PC-3 (cell line): ENCODE measurements around the gene SLC12A2. TPM values are rescaled to one million over a fixed set of nuclear protein-coding genes. Genes with fewer than 3 reads are reported as not detected.

Experiments
- ATAC-seq: fragments of 200-7000 bp; cut with Tn5 transposase; 2 replicates; pipeline ENCODE4 v1.9.1; 2020; ENCODE audit warnings: mild to moderate bottlenecking, moderate library complexity
- BruUV-seq: library from RNA; stranded (reverse); fragments of 400-500 nt; replicated peaks from 2 replicates; lab custom pipeline; 2021; lab: Mats Ljungman, UMichigan
- CTCF ChIA-PET: fragments of 300-600 bp; sonication (Branson Sonifier 250); formaldehyde crosslinking; loops from one replicate; lab custom pipeline; 2022; ENCODE audit warnings: antibody characterized with exemption; lab: Charles Lee
- POLR2A ChIA-PET: fragments of 300-600 bp; sonication (Branson Sonifier 250); formaldehyde crosslinking; loops from one replicate; lab custom pipeline; 2022; ENCODE audit warnings: antibody characterized with exemption; ENCODE audit not compliant: unreplicated experiment; lab: Charles Lee
- DNase-seq: peaks from one replicate; pipeline ENCODE4 v3.0.0-alpha.2; 2015
- H2AFZ ChIP-seq: fragments of 300-600 bp; sonication (generic); 2 replicates; pipeline ENCODE4 v1.6.0; 2016; ENCODE audit warnings: antibody characterized with exemption, low read length
- H3F3A ChIP-seq: fragments of 300-600 bp; sonication (generic); one replicate; pipeline ENCODE4 v1.6.0; 2017; ENCODE audit warnings: antibody characterized with exemption, low read length, control low read depth, mild to moderate bottlenecking; ENCODE audit not compliant: unreplicated experiment
- H3K27ac ChIP-seq: fragments of 300-600 bp; sonication (generic); 2 replicates; pipeline ENCODE4 v1.5.1; 2016; ENCODE audit warnings: mild to moderate bottlenecking, low read length
- H3K27me3 ChIP-seq: fragments of 300-600 bp; sonication (generic); 2 replicates; pipeline ENCODE4 v1.6.1; 2016; ENCODE audit warnings: low read length, mixed read lengths
- H3K36me3 ChIP-seq: fragments of 300-600 bp; sonication (generic); 2 replicates; pipeline ENCODE4 v1.6.1; 2016; ENCODE audit warnings: low read depth, mixed run types, low read length, mixed read lengths
- H3K4me1 ChIP-seq: fragments of 300-600 bp; sonication (generic); 2 replicates; pipeline ENCODE4 v1.5.1; 2016; ENCODE audit warnings: low read length; ENCODE audit not compliant: insufficient read depth
- H3K4me2 ChIP-seq: fragments of 300-600 bp; sonication (generic); 2 replicates; pipeline ENCODE4 v1.6.0; 2016; ENCODE audit warnings: low read length
- H3K4me3 ChIP-seq: fragments of 300-600 bp; sonication (generic); 2 replicates; pipeline ENCODE4 v1.5.1; 2016; ENCODE audit warnings: mild to moderate bottlenecking, low read length, mixed read lengths
- H3K79me2 ChIP-seq: fragments of 300-600 bp; sonication (generic); 2 replicates; pipeline ENCODE4 v1.6.1; 2017; ENCODE audit warnings: low read length, mixed read lengths
- H3K9ac ChIP-seq: fragments of 300-600 bp; sonication (generic); 2 replicates; pipeline ENCODE4 v1.6.0; 2016; ENCODE audit warnings: mild to moderate bottlenecking, low read length
- H3K9me2 ChIP-seq: fragments of 300-600 bp; sonication (generic); replicated peaks from 2 replicates; pipeline ENCODE4 v1.6.1; 2016; ENCODE audit warnings: mixed run types, low read length, mixed read lengths
- H3K9me3 ChIP-seq: fragments of 300-600 bp; sonication (generic); 2 replicates; pipeline ENCODE4 v1.6.1; 2016; ENCODE audit warnings: low read length, mixed read lengths
- H4K20me1 ChIP-seq: fragments of 300-600 bp; sonication (generic); 2 replicates; pipeline ENCODE4 v1.6.1; 2016; ENCODE audit warnings: low read length, mixed read lengths
- CTCF ChIP-seq: fragments of 300-600 bp; sonication (generic); conservative IDR thresholded peaks from 2 replicates; pipeline ENCODE4 v1.5.1; 2017; ENCODE audit warnings: antibody characterized with exemption, low read depth, mild to moderate bottlenecking, low read length
- EZH2 ChIP-seq: fragments of 300-600 bp; sonication (generic); IDR thresholded peaks from one replicate; pipeline ENCODE4 v1.6.1; 2017; ENCODE audit warnings: antibody characterized with exemption, mild to moderate bottlenecking, low read length; ENCODE audit not compliant: unreplicated experiment
- EZH2phosphoT487 ChIP-seq: fragments of 300-600 bp; sonication (generic); IDR thresholded peaks from 2 replicates; pipeline ENCODE4 v1.6.1; 2018; ENCODE audit warnings: mild to moderate bottlenecking, antibody characterized with exemption, low read length, borderline replicate concordance
- intact Hi-C: fragments of 100-400 bp; cut with micrococcal nuclease; formaldehyde crosslinking; loops from 2 replicates; pipeline ENCODE4 v1.9.0; 2023
- total RNA-seq: library from RNA; depleted of rRNA; stranded (reverse); fragments of >200 nt; gene quantifications from 2 replicates; pipeline ENCODE4 v1.2.3, GENCODE V29; 2014

The SLC12A2 gene
- total RNA-seq, 1 experiment from 2014 or later, result 33.9 TPM

DNA sequence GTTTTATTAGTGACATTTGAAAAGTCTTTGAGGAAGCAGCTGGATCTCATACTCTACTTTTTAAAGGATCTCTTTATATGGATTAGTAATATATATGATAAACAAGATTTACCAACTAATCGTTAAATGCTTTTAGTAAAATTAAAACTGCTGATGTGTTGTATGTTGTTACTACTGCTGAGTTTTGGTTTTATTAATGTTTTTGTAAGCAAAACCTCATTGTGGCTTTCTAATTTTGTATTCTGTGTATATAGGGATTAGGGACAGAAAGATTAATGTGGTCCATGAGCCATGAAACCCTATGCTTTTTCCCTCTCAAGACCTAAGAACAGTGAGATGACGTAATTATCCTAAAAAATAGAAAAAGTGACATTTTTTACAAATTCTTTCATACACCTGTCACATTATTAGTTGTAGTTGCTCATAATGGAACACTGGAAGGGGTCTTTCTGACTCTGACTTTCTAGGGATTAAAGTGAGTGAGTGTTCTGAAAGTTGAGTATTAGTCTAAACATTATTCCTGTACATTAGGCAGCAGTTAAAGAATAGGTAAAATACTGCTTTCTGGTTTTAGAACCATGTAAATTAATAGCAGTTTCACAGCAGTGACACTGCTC is 85.9 kb downstream of the SLC12A2 start:
- intact Hi-C loops, result loop anchor here (10.0 kb wide), 1 partner anchor 45 kb away; no protein-coding TSS in a partner anchor
- no peak for ATAC-seq
- H3F3A ChIP-seq, result no peaks in the 10 kb centered on the region
- DNase-seq, result no peak
- no peak overlapping the region for H3K9ac ChIP-seq
- TF ChIP-seq EZH2phosphoT487, result no peak
- TF ChIP-seq CTCF, result no peak
- no peak for TF ChIP-seq EZH2
- H3K9me3 ChIP-seq, result no peaks in the 10 kb centered on the region
- H2AFZ ChIP-seq, result no peak overlapping the region
- peaks cover 2% of the 10 kb centered on the region; the same call in 1 of the 2 replicates for H3K4me1 ChIP-seq
- H4K20me1 ChIP-seq, result no peaks in the 10 kb centered on the region
- H3K27me3 ChIP-seq, result no peaks in the 10 kb centered on the region
- no peaks in the 10 kb centered on the region for H3K36me3 ChIP-seq
- CTCF ChIA-PET, result no interaction called here
- no peak overlapping the region for H3K4me2 ChIP-seq
- H3K27ac ChIP-seq, result no peak overlapping the region
- H3K4me3 ChIP-seq, result no peak overlapping the region
- no TSS peak for BruUV-seq
- H3K79me2 ChIP-seq, result no peaks in the 10 kb centered on the region
- H3K9me2 ChIP-seq, result no peaks in the 10 kb centered on the region
- POLR2A ChIA-PET, result interaction anchor here (0.7 kb wide), 2 partner anchors 228 to 349 kb away, joined by 3 read pairs; no protein-coding TSS in a partner anchor

DNA sequence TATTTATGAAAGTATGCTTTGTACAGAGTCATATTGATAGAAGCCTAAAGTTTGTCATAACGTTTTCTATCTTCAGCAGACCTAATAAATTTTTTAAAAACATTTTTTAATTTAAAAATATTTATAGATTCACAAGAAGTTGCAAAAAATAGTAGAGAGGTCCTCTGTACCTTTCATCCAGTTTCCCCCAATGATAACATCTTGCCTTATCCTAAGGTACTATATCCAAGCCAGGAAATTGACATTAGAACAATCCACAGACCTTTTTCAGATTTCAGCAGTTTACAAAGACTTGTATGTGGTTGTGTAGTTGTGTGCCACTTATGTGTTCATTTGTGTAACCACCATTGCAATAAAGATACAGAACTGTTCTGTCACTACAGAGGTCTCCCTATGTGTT is 88.5 kb downstream of the SLC12A2 start:
- Histone ChIP-seq H3K79me2 (no peaks in the 10 kb centered on the region), H3K4me3 (no peak overlapping the region), H3F3A (no peaks in the 10 kb centered on the region), H3K4me1 (no peaks in the 10 kb centered on the region), H3K9me3 (no peaks in the 10 kb centered on the region), H3K36me3 (no peaks in the 10 kb centered on the region), H3K27me3 (no peaks in the 10 kb centered on the region), H3K9ac (no peak overlapping the region), H2AFZ (no peak overlapping the region), H3K4me2 (no peak overlapping the region), H3K27ac (no peak overlapping the region), H4K20me1 (no peaks in the 10 kb centered on the region), H3K9me2 (no peaks in the 10 kb centered on the region)
- intact Hi-C loops, result loop anchor here (10.0 kb wide), 1 partner anchor 47 kb away; no protein-coding TSS in a partner anchor
- ATAC-seq, result no peak
- POLR2A ChIA-PET, result no interaction called here
- BruUV-seq, result no TSS peak
- no peak for TF ChIP-seq EZH2phosphoT487
- CTCF ChIA-PET, result no interaction called here
- DNase-seq, result no peak

DNA sequence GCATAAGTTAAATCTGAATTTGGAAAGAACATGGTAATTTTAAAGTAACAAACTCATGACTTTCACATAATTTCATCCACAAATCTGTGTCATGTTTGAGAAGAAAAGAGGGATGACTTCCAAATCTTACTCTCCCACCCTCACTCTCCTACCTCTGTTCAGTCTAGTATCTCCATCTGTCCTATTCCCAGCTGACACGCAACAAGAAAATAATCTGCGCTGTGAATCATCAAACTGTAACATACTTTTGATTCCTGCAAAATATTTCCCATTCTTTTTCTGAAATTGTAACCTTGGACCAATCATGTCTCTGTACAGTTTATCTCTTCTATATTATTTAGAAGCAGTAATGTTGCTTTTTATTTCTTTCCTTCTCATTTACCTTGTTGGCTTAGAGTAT is 91.4 kb downstream of the SLC12A2 start:
- no peaks in the 10 kb centered on the region for H3K36me3 ChIP-seq
- no peak for ATAC-seq
- no peak overlapping the region for H2AFZ ChIP-seq
- DNase-seq, result no peak
- TF ChIP-seq CTCF (no peak), EZH2phosphoT487 (no peak), EZH2 (no peak)
- H3K9me2 ChIP-seq, result no peaks in the 10 kb centered on the region
- H3K27ac ChIP-seq, result no peak overlapping the region
- H3F3A ChIP-seq, result no peaks in the 10 kb centered on the region
- intact Hi-C loops, result loop anchor here (10.0 kb wide), 1 partner anchor 50 kb away; no protein-coding TSS in a partner anchor
- ChIA-PET CTCF (no interaction called here), POLR2A (interaction anchor here (0.7 kb wide), 1 partner anchor 323 kb away, joined by 3 read pairs; no protein-coding TSS in a partner anchor)
- no TSS peak for BruUV-seq
- no peaks in the 10 kb centered on the region for H4K20me1 ChIP-seq
- H3K4me3 ChIP-seq, result no peak overlapping the region
- H3K4me1 ChIP-seq, result no peaks in the 10 kb centered on the region
- H3K79me2 ChIP-seq, result no peaks in the 10 kb centered on the region
- no peak overlapping the region for H3K4me2 ChIP-seq
- no peaks in the 10 kb centered on the region for H3K27me3 ChIP-seq
- no peaks in the 10 kb centered on the region for H3K9me3 ChIP-seq
- no peak overlapping the region for H3K9ac ChIP-seq
